Measurements from ENCODE around the gene CCSAP.

GRCh38 chr1:229354226-229354625 lies 11.4 kb upstream of the CCSAP start:
- no peak for TF ChIP-seq CTCF (IDR thresholded peaks at IDR 0.05)
- TF ChIP-seq RAD21 (IDR thresholded peaks at IDR 0.05; ENCODE audit: low read length) = no peak
- no peak for TF ChIP-seq MEF2A (IDR thresholded peaks at IDR 0.05; ENCODE audit: borderline replicate concordance, low read depth)
- TF ChIP-seq TAF1 (IDR thresholded peaks at IDR 0.05; ENCODE audit: borderline replicate concordance, low read depth, low read length) = no peak
- TF ChIP-seq SIN3A (IDR thresholded peaks at IDR 0.05; ENCODE audit: borderline replicate concordance, low read depth, low read length) = no peak
- no peak for TF ChIP-seq RFX5 (IDR thresholded peaks at IDR 0.05; ENCODE audit: low read length)
- TF ChIP-seq YY1 (IDR thresholded peaks at IDR 0.05; ENCODE audit: low read depth) = no peak
- no peak for TF ChIP-seq EP300 (IDR thresholded peaks at IDR 0.05; ENCODE audit: borderline replicate concordance in 1 of 2, low read depth in 1 of 2, low read length in 1 of 2)
